GM13977 (cell line): Measurements from ENCODE around the gene FSIP1.

Source experiments
- DNase-seq: peaks from one replicate; pipeline ENCODE4 v3.0.0; 2012; ENCODE audit warnings: low spot score
- in situ Hi-C: fragments of 300-500 bp; cut with MboI; formaldehyde crosslinking; loops from one replicate; pipeline ENCODE4 v1.12.0; 2022; ENCODE audit warnings: low sequenced_read_pairs, low pct_unique_long_range_greater_than_20kb, mixed read lengths, inconsistent platforms; ENCODE audit not compliant: unreplicated experiment
- TF ChIP-seq, protein P1 (sequence below): IDR thresholded peaks from 2 replicates; pipeline ENCODE4 v1.5.1; 2012; ENCODE audit warnings: mild to moderate bottlenecking, control low read depth; ENCODE audit not compliant: insufficient read depth; ENCODE audit errors: extremely low read depth, missing control alignments

Gene FSIP1

DNA sequence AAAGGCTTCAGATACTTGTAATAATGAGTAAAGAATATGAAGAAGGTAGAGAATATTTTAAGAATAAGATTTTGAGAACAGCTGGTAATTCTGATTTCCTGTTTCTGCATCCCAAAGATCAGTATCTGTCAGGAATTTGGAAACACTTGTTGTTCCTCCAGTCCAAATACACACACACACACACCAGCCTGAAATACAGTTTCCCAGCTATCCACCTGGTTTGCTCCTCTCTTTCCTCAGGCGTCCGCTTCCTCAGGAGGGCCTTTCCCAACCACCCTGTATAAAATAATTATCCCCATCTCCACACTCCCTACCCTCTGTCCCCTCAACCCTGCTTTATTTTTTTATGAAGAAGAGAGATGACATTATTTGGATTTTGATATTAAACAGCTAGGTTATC is 2.0 kb upstream of the FSIP1 start:
- TF ChIP-seq, protein P1, sequence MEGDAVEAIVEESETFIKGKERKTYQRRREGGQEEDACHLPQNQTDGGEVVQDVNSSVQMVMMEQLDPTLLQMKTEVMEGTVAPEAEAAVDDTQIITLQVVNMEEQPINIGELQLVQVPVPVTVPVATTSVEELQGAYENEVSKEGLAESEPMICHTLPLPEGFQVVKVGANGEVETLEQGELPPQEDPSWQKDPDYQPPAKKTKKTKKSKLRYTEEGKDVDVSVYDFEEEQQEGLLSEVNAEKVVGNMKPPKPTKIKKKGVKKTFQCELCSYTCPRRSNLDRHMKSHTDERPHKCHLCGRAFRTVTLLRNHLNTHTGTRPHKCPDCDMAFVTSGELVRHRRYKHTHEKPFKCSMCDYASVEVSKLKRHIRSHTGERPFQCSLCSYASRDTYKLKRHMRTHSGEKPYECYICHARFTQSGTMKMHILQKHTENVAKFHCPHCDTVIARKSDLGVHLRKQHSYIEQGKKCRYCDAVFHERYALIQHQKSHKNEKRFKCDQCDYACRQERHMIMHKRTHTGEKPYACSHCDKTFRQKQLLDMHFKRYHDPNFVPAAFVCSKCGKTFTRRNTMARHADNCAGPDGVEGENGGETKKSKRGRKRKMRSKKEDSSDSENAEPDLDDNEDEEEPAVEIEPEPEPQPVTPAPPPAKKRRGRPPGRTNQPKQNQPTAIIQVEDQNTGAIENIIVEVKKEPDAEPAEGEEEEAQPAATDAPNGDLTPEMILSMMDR, result no peak
- no peak for DNase-seq
- in situ Hi-C loops, result no loop called here

DNA sequence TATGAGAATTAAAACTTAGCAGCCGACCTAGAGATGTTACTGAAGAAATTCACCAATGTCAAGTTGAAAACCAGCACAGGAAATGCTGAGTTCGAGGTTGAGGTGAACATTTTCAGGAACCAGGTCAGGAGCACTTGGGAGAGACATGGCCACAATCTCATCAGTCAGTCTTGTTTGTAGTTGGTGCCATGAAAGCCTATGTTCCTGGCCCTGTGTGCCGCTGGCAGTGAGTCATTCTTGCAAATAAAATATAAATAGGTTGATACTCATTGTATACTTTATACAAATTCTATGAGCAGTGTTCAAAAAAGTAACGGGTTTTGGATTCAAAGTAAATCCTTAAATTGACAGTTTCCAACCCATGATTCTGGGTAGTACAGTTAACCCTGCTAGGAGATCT is 1.5 kb upstream of the FSIP1 start:
- in situ Hi-C loops, result no loop called here
- TF ChIP-seq, protein P1, result no peak
- DNase-seq, result no peak

DNA sequence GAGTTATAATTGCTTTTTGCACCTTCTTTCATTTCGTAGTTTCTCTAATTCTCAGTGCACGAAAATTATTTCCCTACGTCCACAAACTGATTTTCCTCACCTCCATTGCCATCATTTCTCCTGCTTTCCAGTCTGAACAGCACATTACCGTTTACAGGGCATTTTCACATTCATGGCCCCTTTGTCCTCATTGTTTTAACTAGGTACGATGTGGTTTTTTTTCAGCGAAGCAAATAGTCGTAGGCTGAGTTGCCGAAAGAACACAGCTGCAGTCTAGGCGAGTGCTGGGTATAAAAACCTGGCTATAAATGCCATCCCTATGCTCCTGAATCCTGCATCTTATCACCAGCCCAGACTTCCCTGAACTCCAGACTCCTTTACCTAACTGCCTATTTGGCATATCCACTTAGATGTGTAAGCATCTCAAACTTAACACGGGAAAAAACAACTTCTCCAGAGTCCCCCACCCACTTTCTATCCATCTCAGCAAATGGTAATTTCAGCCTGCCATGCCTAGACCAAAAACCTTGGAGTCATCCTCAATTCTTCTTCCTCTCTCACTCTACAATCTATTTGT is 691 bp upstream of the FSIP1 start:
- DNase-seq, result no peak
- in situ Hi-C loops, result no loop called here
- TF ChIP-seq, protein P1, result no peak

DNA sequence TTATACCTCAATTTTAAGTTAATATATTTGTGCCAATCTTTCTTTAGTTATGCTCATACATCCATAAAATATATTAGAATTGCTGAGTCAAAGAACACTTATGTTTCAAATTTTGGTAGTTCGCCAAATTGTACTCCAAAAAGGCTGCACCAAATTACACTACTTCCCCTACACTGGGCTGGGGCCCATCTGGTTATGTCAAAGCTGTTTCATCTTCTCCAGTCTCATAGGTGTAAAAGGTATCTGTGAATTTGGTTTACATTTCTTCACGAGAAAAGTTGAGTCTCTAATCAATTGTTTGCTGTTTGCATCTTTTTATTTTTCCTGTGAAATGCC is 706 bp downstream of the FSIP1 start:
- TF ChIP-seq, protein P1, result no peak
- in situ Hi-C loops, result no loop called here
- DNase-seq, result no peak

DNA sequence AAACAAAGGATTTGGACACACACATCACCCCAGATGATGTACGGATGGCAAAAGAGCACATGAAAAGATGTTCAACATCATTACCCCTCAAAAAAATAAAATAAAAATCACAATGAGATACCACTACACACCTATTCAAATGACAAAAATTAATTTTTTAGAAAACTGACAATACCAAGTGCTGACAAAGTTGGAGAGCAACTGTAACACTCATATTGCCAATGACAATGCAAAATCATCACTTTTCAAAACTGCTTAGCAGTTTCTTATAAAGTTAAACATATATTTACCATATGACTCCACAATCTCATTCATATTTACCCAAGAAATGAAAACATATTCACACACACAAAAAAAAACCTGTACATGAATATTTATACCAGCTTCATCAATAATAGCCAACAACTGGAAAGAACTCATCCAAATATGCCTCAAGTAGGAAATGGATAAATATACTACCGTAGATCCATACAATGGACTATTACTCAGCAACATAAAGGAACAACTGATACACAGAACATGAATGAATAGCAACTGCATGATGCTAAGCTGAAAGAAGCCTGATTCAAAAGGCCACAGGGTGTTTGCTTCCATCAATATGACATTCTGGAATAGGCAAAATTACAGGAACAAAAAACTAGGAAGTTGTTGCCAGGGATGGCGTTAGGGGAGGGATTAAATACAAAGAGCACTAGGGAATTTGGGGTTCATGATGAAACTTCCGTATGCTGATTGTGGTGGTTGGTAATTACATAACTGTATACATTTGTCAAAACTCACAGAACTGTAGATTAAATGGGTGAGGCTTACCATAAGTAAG is 1.3 kb downstream of the FSIP1 start:
- TF ChIP-seq, protein P1, result no peak
- no peak for DNase-seq
- in situ Hi-C loops, result no loop called here

DNA sequence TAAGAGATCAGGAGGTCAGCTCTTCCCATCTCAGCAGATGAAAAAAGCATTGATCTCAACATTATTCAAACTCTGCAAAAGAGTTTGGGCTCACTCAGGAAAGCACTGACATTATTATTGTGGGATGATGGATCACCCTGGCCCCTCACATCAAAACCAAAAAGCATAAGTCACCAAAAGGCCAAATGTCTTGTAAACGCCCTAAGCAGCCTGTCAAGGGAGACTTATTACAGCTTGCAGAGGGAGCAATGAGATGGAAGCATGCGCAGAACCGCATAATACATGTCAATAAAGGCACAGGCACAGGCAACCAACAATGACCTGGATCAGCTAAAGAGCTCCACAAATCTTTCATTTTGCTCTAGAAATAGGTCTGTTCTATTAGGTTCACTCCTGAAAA is 4.6 kb downstream of the FSIP1 start:
- in situ Hi-C loops, result no loop called here

More for the DNA sequence above, 4.6 kb downstream of the FSIP1 start:
- TF ChIP-seq, protein P1, result no peak
- no peak for DNase-seq
